GM23338 (cell line): Measurements from ENCODE around the gene ME3. TPM values are rescaled to one million over a fixed set of nuclear protein-coding genes. Genes with fewer than 3 reads are reported as not detected.

Experiments used
- CREB1 ChIP-seq: fragments of 250-450 bp; sonication (Bioruptor Pico); IDR thresholded peaks from 2 replicates; pipeline ENCODE4 v1.5.0; 2020; ENCODE audit warnings: low read depth, mild to moderate bottlenecking, moderate library complexity
- NANOG ChIP-seq: IDR thresholded peaks from 2 replicates; pipeline ENCODE4 v1.6.1; 2016; ENCODE audit warnings: antibody characterized with exemption, borderline replicate concordance
- POLR2AphosphoS5 ChIP-seq: IDR thresholded peaks from 2 replicates; pipeline ENCODE4 v1.6.1; 2016; ENCODE audit warnings: antibody characterized with exemption, low read depth
- STAT1 ChIP-seq: IDR thresholded peaks from one replicate; pipeline ENCODE4 v1.6.1; 2016; ENCODE audit warnings: antibody characterized with exemption; ENCODE audit not compliant: unreplicated experiment
- ZNF331 ChIP-seq: fragments of 250-450 bp; sonication (Bioruptor Pico); IDR thresholded peaks from 2 replicates; pipeline ENCODE4 v1.5.0; 2020; ENCODE audit warnings: low read depth, mild to moderate bottlenecking, moderate library complexity
- polyA plus RNA-seq: library from polyadenylated mRNA; unstranded; fragments of >200 nt; fragmentation: Nextera tagmentation; extraction: Ambion mirVana; gene quantifications from 2 replicates; pipeline ENCODE4 v1.2.1, GENCODE V29; 2016
- total RNA-seq: library from RNA; depleted of rRNA; stranded (reverse); fragments of >200 nt; shearing (Covaris generic); gene quantifications from 2 replicates; pipeline ENCODE4 v1.2.3, GENCODE V29; 2014
- TF ChIP-seq, protein P1 (sequence below): fragments of 250-450 bp; sonication (Bioruptor Pico); IDR thresholded peaks from 2 replicates; pipeline ENCODE4 v1.5.0; 2020; ENCODE audit warnings: mild to moderate bottlenecking, moderate library complexity
- TF ChIP-seq, protein P2 (sequence below): IDR thresholded peaks from one replicate; pipeline ENCODE4 v1.6.1; 2018; ENCODE audit warnings: antibody characterized with exemption; ENCODE audit not compliant: unreplicated experiment

ME3 gene
- total and polyA plus RNA-seq, 2 experiments from 2014 or later = 1.3 to 4.0 TPM

DNA sequence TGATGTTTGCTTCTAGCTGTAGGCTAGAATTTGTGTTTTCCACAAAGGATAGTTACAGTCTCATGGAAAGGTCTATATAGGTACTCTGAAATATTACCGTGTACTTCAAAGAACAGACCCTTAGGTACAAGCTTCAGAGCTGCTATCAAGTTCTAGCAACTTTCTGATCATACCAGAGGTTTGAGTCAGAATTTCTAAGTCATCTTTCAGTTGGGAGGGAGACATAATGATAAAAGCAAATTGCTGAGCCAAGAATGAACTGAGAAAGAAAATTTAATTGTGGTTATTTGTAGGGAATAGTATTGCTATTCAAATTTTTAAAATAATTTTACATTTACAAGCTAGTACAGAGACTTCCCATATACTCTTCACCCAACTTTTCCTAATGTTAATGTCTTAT lies 19.9 kb upstream of the ME3 start (continued):
- TF ChIP-seq, protein P1, sequence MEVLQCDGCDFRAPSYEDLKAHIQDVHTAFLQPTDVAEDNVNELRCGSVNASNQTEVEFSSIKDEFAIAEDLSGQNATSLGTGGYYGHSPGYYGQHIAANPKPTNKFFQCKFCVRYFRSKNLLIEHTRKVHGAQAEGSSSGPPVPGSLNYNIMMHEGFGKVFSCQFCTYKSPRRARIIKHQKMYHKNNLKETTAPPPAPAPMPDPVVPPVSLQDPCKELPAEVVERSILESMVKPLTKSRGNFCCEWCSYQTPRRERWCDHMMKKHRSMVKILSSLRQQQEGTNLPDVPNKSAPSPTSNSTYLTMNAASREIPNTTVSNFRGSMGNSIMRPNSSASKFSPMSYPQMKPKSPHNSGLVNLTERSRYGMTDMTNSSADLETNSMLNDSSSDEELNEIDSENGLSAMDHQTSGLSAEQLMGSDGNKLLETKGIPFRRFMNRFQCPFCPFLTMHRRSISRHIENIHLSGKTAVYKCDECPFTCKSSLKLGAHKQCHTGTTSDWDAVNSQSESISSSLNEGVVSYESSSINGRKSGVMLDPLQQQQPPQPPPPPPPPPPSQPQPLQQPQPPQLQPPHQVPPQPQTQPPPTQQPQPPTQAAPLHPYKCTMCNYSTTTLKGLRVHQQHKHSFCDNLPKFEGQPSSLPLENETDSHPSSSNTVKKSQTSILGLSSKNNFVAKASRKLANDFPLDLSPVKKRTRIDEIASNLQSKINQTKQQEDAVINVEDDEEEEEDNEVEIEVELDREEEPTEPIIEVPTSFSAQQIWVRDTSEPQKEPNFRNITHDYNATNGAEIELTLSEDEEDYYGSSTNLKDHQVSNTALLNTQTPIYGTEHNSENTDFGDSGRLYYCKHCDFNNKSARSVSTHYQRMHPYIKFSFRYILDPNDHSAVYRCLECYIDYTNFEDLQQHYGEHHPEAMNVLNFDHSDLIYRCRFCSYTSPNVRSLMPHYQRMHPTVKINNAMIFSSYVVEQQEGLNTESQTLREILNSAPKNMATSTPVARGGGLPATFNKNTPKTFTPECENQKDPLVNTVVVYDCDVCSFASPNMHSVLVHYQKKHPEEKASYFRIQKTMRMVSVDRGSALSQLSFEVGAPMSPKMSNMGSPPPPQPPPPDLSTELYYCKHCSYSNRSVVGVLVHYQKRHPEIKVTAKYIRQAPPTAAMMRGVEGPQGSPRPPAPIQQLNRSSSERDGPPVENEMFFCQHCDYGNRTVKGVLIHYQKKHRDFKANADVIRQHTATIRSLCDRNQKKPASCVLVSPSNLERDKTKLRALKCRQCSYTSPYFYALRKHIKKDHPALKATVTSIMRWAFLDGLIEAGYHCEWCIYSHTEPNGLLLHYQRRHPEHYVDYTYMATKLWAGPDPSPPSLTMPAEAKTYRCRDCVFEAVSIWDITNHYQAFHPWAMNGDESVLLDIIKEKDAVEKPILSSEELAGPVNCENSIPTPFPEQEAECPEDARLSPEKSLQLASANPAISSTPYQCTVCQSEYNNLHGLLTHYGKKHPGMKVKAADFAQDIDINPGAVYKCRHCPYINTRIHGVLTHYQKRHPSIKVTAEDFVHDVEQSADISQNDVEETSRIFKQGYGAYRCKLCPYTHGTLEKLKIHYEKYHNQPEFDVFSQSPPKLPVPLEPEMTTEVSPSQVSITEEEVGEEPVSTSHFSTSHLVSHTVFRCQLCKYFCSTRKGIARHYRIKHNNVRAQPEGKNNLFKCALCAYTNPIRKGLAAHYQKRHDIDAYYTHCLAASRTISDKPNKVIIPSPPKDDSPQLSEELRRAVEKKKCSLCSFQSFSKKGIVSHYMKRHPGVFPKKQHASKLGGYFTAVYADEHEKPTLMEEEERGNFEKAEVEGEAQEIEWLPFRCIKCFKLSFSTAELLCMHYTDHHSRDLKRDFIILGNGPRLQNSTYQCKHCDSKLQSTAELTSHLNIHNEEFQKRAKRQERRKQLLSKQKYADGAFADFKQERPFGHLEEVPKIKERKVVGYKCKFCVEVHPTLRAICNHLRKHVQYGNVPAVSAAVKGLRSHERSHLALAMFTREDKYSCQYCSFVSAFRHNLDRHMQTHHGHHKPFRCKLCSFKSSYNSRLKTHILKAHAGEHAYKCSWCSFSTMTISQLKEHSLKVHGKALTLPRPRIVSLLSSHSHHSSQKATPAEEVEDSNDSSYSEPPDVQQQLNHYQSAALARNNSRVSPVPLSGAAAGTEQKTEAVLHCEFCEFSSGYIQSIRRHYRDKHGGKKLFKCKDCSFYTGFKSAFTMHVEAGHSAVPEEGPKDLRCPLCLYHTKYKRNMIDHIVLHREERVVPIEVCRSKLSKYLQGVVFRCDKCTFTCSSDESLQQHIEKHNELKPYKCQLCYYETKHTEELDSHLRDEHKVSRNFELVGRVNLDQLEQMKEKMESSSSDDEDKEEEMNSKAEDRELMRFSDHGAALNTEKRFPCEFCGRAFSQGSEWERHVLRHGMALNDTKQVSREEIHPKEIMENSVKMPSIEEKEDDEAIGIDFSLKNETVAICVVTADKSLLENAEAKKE = no peak
- TF ChIP-seq NANOG (no peak), POLR2AphosphoS5 (no peak), CREB1 (CRISPR knock-in tag) (no peak), ZNF331 (CRISPR knock-in tag) (no peak), STAT1 (no peak)
- TF ChIP-seq, protein P2, sequence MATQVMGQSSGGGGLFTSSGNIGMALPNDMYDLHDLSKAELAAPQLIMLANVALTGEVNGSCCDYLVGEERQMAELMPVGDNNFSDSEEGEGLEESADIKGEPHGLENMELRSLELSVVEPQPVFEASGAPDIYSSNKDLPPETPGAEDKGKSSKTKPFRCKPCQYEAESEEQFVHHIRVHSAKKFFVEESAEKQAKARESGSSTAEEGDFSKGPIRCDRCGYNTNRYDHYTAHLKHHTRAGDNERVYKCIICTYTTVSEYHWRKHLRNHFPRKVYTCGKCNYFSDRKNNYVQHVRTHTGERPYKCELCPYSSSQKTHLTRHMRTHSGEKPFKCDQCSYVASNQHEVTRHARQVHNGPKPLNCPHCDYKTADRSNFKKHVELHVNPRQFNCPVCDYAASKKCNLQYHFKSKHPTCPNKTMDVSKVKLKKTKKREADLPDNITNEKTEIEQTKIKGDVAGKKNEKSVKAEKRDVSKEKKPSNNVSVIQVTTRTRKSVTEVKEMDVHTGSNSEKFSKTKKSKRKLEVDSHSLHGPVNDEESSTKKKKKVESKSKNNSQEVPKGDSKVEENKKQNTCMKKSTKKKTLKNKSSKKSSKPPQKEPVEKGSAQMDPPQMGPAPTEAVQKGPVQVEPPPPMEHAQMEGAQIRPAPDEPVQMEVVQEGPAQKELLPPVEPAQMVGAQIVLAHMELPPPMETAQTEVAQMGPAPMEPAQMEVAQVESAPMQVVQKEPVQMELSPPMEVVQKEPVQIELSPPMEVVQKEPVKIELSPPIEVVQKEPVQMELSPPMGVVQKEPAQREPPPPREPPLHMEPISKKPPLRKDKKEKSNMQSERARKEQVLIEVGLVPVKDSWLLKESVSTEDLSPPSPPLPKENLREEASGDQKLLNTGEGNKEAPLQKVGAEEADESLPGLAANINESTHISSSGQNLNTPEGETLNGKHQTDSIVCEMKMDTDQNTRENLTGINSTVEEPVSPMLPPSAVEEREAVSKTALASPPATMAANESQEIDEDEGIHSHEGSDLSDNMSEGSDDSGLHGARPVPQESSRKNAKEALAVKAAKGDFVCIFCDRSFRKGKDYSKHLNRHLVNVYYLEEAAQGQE = no peak
